NCI-H2227 treated with DMSO at 0.1 percent for 48 hours (cell line): Measurements from ENCODE around the gene ISOC2.

Experiments used
- DNase-seq: peaks from one replicate; lab custom pipeline; 2025; lab: John Stamatoyannopoulos, UW

Gene ISOC2

GRCh38 chr19:55406826-55407549 lies 54.5 kb downstream of the ISOC2 start:
- DNase-seq: no peak

- DNase-seq: no peak
These were observed 55.2 kb downstream of the ISOC2 start for GRCh38 chr19:55406091-55406825.

- no peak for DNase-seq
These were observed 55.8 kb downstream of the ISOC2 start for GRCh38 chr19:55405638-55406037.
